ENCODE data around the gene PFKL. TPM values are rescaled to one million over a fixed set of nuclear protein-coding genes. Genes with fewer than 3 reads are reported as not detected.

PFKL gene
- total and polyA plus RNA-seq, 2 experiments from 2014 or later, result 40.3 to 106 TPM

DNA sequence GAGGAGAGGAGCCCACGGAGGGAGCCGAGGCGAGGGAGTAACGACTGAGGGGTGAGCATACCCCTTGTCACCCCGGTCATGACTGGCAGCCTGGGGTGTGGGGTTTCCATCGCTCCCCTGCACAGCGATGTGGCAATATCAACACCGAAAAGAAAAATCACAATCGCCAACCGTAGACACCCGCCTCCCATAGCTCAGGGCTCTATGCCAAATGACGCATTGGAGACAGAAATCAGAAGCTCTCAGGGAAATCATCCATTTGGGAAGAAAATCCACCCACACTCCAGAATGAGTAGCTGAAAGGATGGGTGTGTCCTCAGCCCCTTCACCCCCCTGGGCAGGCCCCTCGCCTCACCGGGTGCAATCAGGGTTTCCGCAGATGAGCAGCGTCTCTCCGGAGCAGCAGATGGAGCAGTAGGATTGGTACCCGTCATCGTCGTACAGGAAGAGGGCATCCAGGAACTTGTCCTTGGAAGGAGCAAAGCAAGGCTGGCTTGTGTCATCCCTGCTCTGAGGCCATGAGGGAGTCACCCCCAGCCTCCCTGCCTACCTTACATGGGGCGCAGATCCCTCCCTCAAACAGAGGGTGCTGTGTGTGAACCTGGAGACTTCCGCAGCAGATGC is 40.7 kb upstream of the PFKL start (continued):
- no peak for TF ChIP-seq JUNB (IDR thresholded peaks at IDR 0.05; ENCODE audit: unreplicated experiment)
- TF ChIP-seq, protein P1, sequence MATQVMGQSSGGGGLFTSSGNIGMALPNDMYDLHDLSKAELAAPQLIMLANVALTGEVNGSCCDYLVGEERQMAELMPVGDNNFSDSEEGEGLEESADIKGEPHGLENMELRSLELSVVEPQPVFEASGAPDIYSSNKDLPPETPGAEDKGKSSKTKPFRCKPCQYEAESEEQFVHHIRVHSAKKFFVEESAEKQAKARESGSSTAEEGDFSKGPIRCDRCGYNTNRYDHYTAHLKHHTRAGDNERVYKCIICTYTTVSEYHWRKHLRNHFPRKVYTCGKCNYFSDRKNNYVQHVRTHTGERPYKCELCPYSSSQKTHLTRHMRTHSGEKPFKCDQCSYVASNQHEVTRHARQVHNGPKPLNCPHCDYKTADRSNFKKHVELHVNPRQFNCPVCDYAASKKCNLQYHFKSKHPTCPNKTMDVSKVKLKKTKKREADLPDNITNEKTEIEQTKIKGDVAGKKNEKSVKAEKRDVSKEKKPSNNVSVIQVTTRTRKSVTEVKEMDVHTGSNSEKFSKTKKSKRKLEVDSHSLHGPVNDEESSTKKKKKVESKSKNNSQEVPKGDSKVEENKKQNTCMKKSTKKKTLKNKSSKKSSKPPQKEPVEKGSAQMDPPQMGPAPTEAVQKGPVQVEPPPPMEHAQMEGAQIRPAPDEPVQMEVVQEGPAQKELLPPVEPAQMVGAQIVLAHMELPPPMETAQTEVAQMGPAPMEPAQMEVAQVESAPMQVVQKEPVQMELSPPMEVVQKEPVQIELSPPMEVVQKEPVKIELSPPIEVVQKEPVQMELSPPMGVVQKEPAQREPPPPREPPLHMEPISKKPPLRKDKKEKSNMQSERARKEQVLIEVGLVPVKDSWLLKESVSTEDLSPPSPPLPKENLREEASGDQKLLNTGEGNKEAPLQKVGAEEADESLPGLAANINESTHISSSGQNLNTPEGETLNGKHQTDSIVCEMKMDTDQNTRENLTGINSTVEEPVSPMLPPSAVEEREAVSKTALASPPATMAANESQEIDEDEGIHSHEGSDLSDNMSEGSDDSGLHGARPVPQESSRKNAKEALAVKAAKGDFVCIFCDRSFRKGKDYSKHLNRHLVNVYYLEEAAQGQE (IDR thresholded peaks at IDR 0.05; ENCODE audit: unreplicated experiment), result no peak

DNA sequence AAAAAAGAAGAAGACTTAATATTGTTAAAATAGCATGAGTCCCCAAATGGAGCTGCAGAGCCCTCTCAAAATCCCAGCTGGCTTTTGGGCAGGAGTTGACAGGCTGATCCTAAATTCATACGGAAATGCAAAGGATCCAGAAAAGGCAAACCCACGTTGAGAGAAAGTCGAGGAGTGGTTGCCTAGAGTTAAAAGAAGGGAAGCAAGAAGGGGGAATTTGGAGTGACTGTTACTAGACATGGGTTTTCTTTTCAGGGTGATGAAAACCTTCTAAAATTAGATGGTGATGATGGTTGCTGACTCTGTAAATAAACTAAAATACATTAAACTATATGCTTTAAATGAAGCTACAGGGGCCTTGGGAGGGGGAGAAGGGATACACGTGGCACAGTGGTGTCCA is 39.8 kb upstream of the PFKL start:
- H3K27me3 Mint-ChIP-seq (ENCODE audit: insufficient read depth, low read depth, poor library complexity), result peaks cover 6% of the 10 kb centered on the region
- Histone ChIP-seq H2AFZ (no peak overlapping the region), H3K27me3 (ENCODE audit: insufficient read depth) (no peaks in the 10 kb centered on the region), H3F3A (replicated peaks; ENCODE audit: low read depth) (no peaks in the 10 kb centered on the region), H3K4me2 (no peak overlapping the region), H4K20me1 (replicated peaks; ENCODE audit: insufficient read depth) (no peaks in the 10 kb centered on the region), H3K36me3 (ENCODE audit: insufficient read depth) (no peaks in the 10 kb centered on the region), H3K79me2 (replicated peaks; ENCODE audit: insufficient read depth) (no peaks in the 10 kb centered on the region), H3K4me1 (ENCODE audit: insufficient read depth) (no peaks in the 10 kb centered on the region; the same call in 1 of the 2 replicates), H3K27ac (ENCODE audit: low read depth) (no peak overlapping the region), H3K4me3 (no peak overlapping the region), H3K9me2 (ENCODE audit: insufficient read depth) (no peaks in the 10 kb centered on the region)
- no peak overlapping the region for H3K27ac Mint-ChIP-seq
- H3K36me3 Mint-ChIP-seq (ENCODE audit: low read depth), result no peaks in the 10 kb centered on the region
- H3K9me3 Mint-ChIP-seq, result no peaks in the 10 kb centered on the region
- DNase-seq (ENCODE audit: low spot score) (no peak), ATAC-seq (no peak)
- peaks cover 4% of the 10 kb centered on the region; the same call in 2 of the 3 replicates for H3K4me1 Mint-ChIP-seq
- H3K4me3 Mint-ChIP-seq, result no peak overlapping the region
- TF ChIP-seq, protein P2, sequence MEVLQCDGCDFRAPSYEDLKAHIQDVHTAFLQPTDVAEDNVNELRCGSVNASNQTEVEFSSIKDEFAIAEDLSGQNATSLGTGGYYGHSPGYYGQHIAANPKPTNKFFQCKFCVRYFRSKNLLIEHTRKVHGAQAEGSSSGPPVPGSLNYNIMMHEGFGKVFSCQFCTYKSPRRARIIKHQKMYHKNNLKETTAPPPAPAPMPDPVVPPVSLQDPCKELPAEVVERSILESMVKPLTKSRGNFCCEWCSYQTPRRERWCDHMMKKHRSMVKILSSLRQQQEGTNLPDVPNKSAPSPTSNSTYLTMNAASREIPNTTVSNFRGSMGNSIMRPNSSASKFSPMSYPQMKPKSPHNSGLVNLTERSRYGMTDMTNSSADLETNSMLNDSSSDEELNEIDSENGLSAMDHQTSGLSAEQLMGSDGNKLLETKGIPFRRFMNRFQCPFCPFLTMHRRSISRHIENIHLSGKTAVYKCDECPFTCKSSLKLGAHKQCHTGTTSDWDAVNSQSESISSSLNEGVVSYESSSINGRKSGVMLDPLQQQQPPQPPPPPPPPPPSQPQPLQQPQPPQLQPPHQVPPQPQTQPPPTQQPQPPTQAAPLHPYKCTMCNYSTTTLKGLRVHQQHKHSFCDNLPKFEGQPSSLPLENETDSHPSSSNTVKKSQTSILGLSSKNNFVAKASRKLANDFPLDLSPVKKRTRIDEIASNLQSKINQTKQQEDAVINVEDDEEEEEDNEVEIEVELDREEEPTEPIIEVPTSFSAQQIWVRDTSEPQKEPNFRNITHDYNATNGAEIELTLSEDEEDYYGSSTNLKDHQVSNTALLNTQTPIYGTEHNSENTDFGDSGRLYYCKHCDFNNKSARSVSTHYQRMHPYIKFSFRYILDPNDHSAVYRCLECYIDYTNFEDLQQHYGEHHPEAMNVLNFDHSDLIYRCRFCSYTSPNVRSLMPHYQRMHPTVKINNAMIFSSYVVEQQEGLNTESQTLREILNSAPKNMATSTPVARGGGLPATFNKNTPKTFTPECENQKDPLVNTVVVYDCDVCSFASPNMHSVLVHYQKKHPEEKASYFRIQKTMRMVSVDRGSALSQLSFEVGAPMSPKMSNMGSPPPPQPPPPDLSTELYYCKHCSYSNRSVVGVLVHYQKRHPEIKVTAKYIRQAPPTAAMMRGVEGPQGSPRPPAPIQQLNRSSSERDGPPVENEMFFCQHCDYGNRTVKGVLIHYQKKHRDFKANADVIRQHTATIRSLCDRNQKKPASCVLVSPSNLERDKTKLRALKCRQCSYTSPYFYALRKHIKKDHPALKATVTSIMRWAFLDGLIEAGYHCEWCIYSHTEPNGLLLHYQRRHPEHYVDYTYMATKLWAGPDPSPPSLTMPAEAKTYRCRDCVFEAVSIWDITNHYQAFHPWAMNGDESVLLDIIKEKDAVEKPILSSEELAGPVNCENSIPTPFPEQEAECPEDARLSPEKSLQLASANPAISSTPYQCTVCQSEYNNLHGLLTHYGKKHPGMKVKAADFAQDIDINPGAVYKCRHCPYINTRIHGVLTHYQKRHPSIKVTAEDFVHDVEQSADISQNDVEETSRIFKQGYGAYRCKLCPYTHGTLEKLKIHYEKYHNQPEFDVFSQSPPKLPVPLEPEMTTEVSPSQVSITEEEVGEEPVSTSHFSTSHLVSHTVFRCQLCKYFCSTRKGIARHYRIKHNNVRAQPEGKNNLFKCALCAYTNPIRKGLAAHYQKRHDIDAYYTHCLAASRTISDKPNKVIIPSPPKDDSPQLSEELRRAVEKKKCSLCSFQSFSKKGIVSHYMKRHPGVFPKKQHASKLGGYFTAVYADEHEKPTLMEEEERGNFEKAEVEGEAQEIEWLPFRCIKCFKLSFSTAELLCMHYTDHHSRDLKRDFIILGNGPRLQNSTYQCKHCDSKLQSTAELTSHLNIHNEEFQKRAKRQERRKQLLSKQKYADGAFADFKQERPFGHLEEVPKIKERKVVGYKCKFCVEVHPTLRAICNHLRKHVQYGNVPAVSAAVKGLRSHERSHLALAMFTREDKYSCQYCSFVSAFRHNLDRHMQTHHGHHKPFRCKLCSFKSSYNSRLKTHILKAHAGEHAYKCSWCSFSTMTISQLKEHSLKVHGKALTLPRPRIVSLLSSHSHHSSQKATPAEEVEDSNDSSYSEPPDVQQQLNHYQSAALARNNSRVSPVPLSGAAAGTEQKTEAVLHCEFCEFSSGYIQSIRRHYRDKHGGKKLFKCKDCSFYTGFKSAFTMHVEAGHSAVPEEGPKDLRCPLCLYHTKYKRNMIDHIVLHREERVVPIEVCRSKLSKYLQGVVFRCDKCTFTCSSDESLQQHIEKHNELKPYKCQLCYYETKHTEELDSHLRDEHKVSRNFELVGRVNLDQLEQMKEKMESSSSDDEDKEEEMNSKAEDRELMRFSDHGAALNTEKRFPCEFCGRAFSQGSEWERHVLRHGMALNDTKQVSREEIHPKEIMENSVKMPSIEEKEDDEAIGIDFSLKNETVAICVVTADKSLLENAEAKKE (CRISPR knock-in tag; IDR thresholded peaks at IDR 0.05), result no peak
- no peak for TF ChIP-seq EZH2 (IDR thresholded peaks at IDR 0.05; ENCODE audit: low read depth, unreplicated experiment)
- TF ChIP-seq CREB1 (CRISPR knock-in tag; IDR thresholded peaks at IDR 0.05; ENCODE audit: low read depth), result no peak
- no peak for TF ChIP-seq ZNF114 (CRISPR knock-in tag; IDR thresholded peaks at IDR 0.05)
- TF ChIP-seq, protein P1 (IDR thresholded peaks at IDR 0.05; ENCODE audit: unreplicated experiment), result no peak
- no peak for TF ChIP-seq ZNF331 (CRISPR knock-in tag; IDR thresholded peaks at IDR 0.05; ENCODE audit: low read depth)
- TF ChIP-seq, protein P3, sequence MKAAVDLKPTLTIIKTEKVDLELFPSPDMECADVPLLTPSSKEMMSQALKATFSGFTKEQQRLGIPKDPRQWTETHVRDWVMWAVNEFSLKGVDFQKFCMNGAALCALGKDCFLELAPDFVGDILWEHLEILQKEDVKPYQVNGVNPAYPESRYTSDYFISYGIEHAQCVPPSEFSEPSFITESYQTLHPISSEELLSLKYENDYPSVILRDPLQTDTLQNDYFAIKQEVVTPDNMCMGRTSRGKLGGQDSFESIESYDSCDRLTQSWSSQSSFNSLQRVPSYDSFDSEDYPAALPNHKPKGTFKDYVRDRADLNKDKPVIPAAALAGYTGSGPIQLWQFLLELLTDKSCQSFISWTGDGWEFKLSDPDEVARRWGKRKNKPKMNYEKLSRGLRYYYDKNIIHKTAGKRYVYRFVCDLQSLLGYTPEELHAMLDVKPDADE (IDR thresholded peaks at IDR 0.05), result no peak
- no peak for TF ChIP-seq STAT1 (IDR thresholded peaks at IDR 0.05; ENCODE audit: unreplicated experiment)
- no peak for TF ChIP-seq POLR2AphosphoS5 (IDR thresholded peaks at IDR 0.05; ENCODE audit: low read depth)
- TF ChIP-seq JUNB (IDR thresholded peaks at IDR 0.05; ENCODE audit: unreplicated experiment), result no peak
